A549 treated with Mapracorat at 1 μM for 4 hours (cell line): Measurements from ENCODE around the gene ELMO2. TPM values are rescaled to one million over a fixed set of nuclear protein-coding genes. Genes with fewer than 3 reads are reported as not detected.

ENCODE experiments used
- total RNA-seq: library from RNA; stranded (reverse); fragments of 200-300 nt; extraction: Qiagen RNA extraction; gene quantifications from 5 replicates; pipeline ENCODE4 v1.2.3, GENCODE V29; 2022

The ELMO2 gene, protein sequence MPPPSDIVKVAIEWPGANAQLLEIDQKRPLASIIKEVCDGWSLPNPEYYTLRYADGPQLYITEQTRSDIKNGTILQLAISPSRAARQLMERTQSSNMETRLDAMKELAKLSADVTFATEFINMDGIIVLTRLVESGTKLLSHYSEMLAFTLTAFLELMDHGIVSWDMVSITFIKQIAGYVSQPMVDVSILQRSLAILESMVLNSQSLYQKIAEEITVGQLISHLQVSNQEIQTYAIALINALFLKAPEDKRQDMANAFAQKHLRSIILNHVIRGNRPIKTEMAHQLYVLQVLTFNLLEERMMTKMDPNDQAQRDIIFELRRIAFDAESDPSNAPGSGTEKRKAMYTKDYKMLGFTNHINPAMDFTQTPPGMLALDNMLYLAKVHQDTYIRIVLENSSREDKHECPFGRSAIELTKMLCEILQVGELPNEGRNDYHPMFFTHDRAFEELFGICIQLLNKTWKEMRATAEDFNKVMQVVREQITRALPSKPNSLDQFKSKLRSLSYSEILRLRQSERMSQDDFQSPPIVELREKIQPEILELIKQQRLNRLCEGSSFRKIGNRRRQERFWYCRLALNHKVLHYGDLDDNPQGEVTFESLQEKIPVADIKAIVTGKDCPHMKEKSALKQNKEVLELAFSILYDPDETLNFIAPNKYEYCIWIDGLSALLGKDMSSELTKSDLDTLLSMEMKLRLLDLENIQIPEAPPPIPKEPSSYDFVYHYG
- total RNA-seq, result 18.5 to 21.3 TPM (median 19.8 TPM) in 5 replicates

DNA sequence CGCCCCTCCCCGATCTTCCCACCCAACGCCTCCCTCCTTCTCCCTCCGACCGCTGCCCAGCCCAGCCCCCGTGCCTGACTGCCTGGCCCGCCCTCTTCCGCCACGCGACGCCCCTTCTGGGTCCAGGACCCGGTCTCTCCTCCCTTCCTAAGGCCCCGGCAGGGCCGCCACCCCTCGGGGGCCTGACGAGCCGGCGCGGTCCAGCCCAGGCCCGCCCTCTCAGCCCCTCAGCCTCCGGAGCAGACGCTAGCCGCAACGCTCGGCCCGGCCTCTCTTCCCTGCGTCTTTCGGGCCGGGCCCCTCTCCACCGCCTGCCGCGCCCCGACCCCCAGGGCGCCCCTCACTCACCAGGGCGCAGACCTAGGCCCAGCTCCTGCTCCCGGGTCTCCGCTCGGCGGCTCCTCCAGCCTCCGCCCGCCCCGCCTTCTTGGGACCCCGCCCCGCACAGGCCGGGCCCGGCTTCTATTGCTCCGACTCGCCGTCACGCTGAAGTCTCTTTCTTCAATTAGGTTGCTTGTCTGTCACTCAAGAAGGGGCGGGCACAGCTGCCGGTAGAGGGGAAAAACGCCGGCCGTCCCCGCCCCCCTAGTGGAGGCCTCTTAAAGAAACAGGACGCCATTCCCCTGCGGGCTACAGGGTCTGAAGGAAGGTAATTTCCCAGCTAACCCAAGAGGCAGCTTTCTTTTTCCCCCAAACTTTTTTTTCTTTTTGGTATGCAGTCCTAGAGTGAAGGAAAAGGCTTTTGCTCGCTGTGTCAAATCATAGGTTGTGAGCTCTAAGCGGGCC is at the start of gene ELMO2:
Gene ELMO2, minus strand, starts transcription at position 416 of the 786 bp plus-strand sequence. CDS start 12,133 bp downstream, outside the sequence.

Other genes starting within 250 kb of the ELMO2 start
- 0.04 to 0.05 TPM in 2 of 5 replicates, not detected in the others for gene CDH22, start 98.1 kb downstream of the ELMO2 start, total RNA-seq
- not detected in 5 replicates for gene ZNF334, start 106.9 kb upstream of the ELMO2 start, total RNA-seq
- gene OCSTAMP, start 144.0 kb upstream of the ELMO2 start, total RNA-seq, result not detected in 5 replicates
- gene SLC13A3, start 244.8 kb upstream of the ELMO2 start, total RNA-seq, result not detected in 5 replicates